Hematopoietic multipotent progenitor cell treated with erythropoietin and hydrocortisone succinate and interleukin-3 and kit ligand, for 17 days (in vitro differentiated cells): ENCODE data around the gene AP2A2.

Source experiments
- DNase-seq: peaks from one replicate; pipeline ENCODE4 v3.0.0-alpha.2; 2015; ENCODE audit warnings: low spot score

AP2A2 gene

GRCh38 chr11:1015826-1016545 lies 90.3 kb downstream of the AP2A2 start:
- DNase-seq = no peak

GRCh38 chr11:1016610-1017126 lies 91.0 kb downstream of the AP2A2 start:
- peak; percentile 12 for DNase-seq

GRCh38 chr11:1017269-1018005 lies 91.8 kb downstream of the AP2A2 start:
- DNase-seq = peak; percentile 10

GRCh38 chr11:1018091-1018490 lies 92.4 kb downstream of the AP2A2 start:
- DNase-seq = no peak

GRCh38 chr11:1019321-1019910 lies 93.7 kb downstream of the AP2A2 start:
- no peak for DNase-seq

GRCh38 chr11:1020211-1020905 lies 94.7 kb downstream of the AP2A2 start:
- no peak for DNase-seq

GRCh38 chr11:1022411-1022810 lies 96.7 kb downstream of the AP2A2 start:
- no peak for DNase-seq

- DNase-seq = peak; percentile 4
Measured at GRCh38 chr11:1022908-1023810, 97.5 kb downstream of the AP2A2 start.

GRCh38 chr11:1023811-1024596 lies 98.3 kb downstream of the AP2A2 start:
- no peak for DNase-seq

- no peak for DNase-seq
Measured at GRCh38 chr11:1024597-1025409, 99.1 kb downstream of the AP2A2 start.

GRCh38 chr11:1025410-1026162 lies 99.9 kb downstream of the AP2A2 start:
- no peak for DNase-seq

GRCh38 chr11:1026163-1026450 lies 100.4 kb downstream of the AP2A2 start:
- no peak for DNase-seq

GRCh38 chr11:1026641-1027482 lies 101.2 kb downstream of the AP2A2 start:
- no peak for DNase-seq

GRCh38 chr11:1027483-1028290 lies 102.0 kb downstream of the AP2A2 start:
- no peak for DNase-seq

- DNase-seq = no peak
Measured at GRCh38 chr11:1028291-1028540, 102.5 kb downstream of the AP2A2 start.

- DNase-seq = no peak
Measured at GRCh38 chr11:1028616-1029015, 102.9 kb downstream of the AP2A2 start.

GRCh38 chr11:1029051-1029450 lies 103.4 kb downstream of the AP2A2 start:
- no peak for DNase-seq

GRCh38 chr11:1029654-1030053 lies 104.0 kb downstream of the AP2A2 start:
- DNase-seq = no peak
